SW480 (cell line): Measurements from ENCODE around the gene CD2BP2.
"Not testable (repeated sequence)": the region's sequence is repeated elsewhere in the genome, so short reads cannot be mapped to it uniquely, and the experiment has no call there.

Experiments used
- DNase-seq: peaks from one replicate; pipeline ENCODE4 v3.0.0-alpha.2; 2016; ENCODE audit warnings: low spot score

The CD2BP2 gene

DNA sequence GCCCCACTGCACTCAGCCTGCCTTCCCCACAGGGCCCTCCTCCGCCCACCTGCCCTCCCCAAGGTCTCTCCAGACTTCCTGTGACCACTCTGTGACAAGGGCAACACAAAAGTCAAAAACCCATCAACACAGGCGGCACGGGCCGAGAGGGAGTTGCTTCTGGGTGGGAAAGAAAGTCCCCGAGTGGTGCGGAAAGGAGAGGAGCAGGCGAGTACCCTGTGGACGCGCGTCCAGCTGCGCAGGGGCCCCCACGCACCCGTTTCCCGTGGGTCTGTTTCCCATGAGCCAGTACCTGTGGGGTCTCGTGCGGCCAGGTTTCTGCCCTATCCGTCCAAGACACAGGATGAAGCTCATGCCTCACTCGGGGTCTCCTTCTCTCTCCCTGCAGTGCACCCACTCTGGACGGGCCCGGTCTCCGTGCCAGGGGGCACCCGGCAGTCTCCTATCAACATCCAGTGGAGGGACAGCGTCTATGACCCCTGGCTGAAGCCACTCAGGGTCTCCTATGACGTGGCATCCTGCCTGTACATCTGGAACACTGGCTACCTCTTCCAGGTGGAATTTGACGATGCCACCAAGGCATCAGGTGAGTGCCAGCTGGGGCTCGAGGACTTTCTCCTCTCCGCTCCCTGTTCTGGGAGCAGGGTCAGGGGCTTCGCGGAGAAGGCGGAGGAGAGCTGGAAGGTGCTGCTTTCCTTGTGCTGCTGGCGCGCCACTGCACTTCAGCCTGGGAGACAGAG lies 12.2 kb downstream of the CD2BP2 start:
- DNase-seq = no peak

DNA sequence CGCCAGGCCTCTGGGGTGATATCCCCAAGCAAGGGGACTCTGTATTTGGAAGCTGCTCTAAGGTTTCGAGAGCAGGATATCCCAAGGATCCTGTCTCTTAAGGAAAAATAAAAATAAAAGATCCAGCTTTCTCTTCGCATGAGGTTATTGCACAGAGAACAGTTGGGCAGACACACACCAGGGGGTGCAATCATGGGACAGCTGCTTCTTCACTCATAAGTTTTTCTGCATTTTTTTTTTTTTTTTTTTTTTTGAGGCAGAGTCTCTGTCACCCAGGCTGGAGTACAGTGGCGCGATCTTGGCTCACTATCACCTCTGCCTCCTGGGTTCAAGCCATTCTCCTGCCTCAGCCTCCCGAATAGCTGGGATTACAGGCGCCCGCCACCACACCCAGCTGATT lies 13.1 kb downstream of the CD2BP2 start:
- DNase-seq = not testable (repeated sequence)

DNA sequence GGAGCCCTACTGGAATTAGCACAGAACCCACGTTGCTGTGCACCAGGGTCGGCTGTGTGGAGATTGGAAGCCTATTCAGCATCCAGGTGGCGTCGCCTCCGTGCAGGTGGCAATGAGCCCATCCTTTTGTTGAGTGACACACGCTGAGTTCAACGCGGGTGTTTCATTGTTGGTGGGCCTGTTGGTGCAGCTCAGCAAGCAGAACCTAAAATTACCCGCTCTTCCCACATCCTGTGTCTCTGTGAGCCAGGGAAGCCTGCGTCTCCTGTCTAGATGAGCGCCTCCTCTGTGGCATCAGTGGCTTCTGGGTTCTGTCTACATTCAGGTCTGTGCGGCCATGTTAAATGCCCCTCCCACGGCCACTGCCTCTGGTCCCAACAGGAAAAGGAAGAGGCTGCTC lies 14.5 kb downstream of the CD2BP2 start:
- DNase-seq = no peak

DNA sequence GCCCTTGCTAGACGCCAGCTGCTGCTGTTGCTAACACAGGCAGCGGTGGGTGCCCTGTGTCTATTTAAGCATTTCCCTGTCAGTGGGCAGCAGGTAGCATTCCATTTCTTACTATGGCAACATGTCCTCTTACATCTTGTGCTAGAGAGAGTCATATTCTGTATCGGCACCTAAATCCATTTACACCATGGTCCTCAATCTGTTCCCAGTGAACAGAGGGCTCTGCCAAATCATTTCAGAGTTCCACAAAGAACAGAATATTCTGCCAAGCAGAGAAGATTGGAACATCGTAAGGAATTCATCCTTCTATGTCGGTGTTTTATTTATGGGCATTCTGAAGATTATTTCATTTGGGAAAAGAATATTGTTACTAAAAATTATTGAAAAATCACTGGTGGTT lies 16.4 kb downstream of the CD2BP2 start:
- DNase-seq = not testable (repeated sequence)

DNA sequence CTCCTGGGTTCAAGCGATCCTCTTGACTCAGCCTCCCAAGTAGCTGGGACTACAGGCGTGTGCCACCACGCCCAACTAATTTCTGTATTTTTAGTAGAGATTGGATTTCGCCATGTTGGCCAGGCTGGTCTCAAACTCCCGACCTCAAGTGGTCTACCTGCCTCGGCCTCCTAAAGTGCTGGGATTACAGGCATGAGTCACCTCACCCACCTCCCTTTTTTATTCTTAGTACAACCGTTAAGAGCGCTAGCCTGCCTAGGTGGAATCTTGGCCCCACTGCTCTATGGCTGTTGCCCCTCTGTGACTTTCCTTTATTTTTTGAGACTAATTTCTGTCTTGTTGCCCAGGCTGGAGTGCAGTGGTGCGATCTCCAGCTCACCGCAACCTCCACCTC lies 17.1 kb downstream of the CD2BP2 start:
- DNase-seq = not testable (repeated sequence)

DNA sequence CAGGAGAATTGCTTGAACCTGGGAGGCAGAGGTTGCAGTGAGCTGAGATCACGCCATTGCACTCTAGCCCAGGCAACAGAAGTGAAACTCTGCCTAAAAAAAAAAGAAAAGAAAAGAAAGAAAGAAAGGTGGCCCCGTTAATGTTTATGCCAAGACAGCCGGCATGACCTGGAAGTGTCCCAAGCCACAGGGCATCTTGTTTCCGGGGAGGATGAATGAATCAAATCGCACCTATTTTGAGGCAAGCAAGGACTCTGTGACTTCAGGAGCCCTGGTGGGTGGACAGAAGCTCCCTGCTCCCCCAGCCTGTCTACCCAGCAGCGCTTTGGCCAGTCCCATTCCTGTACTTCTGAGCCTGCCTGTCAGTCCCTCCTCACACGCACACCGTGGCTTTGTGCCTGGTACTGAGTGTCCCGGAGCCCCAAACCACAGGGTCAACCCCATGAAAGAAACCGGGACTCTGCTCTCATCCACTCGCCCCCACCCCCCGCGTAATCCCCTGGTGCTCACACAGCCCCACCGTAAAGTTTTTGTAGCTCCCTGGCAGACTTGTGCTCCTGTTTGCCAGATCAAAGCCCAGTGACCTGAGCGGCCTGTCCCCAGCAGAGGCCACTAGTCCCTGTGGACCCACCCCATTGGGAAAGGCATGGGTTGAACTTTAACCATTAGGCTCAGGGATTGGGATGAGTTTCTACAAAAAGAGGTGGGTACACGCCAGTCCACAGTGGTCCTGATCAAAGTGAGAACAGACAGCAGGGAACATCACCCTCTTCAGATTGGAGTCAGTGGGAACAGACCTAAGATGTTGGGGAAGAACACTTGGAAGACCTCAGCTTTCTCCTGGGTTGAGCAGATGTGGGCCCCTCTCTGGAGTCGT lies 19.3 kb downstream of the CD2BP2 start:
- peak; percentile 52 for DNase-seq

DNA sequence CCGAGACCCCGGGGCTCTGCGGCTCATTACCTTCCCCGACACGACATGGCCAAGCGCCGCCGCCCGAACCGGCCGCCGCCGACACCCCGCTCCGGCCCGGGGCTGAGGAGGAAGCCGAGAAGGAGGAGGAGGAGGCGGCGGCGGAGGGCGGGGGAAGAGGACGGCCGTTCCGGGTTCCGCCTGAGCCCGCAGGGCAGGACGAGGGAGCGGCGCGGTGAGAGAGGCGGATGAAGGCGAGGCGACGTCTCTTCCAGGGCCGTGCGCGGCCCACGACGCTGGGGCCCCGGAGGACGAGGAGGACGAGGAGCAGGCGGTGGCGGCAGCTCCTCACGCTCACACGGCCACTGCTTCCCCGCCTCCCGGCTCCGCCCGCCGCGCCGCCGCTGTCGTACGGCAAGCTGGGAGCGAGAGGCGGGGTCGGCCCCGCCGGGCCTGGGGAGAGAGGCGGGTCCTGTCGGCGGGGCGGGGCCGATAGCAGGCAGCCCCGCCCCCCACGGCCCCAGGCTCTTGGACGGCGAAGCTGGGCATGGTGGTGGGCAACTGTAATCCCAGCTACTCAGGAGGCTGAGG lies 20.0 kb downstream of the CD2BP2 start:
- DNase-seq = peak; percentile 76

DNA sequence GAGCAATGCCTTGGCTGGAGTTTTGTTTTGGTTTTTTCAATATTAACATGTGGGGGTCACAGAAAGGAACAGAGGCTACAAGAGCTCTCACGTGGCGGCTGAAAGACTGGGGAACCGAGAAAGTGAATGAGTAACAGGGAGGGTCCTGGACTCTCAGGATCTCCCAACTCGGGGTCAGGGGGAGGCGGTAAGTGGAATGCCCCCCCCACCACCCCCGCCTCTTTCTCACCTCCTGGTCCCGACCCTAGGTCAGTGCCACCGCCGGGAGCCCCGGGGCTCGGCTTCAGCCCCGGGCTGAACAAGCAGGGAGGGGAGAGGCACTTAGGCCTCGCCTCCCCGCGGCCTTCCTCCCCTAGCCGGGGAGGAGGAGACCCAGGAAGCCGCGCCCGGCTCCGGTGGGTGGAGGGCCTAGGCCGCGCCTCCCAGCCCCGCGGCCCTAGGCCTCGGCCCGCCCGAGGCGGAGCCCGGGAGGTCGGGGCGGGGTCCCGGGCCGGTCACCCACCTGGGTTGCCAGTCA lies 20.6 kb downstream of the CD2BP2 start:
- peak; percentile 57 for DNase-seq

DNA sequence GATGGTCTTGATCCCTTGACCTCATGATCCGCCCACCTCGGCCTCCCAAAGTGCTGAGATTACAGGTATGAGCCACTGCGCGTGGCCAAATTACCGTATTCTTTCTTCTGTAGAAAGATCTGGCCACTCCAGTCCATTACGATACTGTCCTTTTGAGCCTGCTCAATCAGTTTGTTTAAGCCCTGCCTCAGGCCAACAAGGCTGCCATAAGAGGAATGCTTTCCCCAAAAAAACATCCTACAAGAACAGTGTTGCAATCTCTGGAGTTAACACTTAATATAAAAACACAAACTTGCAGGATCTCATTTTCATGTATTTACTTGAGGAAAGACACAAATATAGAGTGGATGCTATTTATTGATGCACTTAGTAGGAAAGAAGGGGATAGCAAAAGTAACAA lies 30.9 kb downstream of the CD2BP2 start:
- DNase-seq = not testable (repeated sequence)

DNA sequence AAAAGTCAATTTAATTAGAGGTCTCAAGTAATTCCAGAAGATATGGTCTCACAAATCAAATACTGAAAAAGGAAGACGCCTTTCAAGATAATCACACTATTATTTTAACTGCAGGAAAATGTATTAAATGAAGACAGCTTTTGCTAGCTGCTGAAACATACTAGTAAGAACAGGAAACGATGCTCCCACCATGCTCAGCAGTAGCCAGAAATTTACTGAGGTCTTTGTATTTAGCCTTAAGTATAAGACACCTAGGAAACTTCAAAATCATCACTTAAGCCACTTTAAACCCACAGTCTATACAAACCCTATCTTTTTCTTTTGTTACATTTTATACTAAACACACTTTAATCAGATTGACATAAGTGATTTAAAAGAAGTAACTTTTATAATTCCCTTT lies 36.5 kb downstream of the CD2BP2 start:
- DNase-seq = not testable (repeated sequence)

DNA sequence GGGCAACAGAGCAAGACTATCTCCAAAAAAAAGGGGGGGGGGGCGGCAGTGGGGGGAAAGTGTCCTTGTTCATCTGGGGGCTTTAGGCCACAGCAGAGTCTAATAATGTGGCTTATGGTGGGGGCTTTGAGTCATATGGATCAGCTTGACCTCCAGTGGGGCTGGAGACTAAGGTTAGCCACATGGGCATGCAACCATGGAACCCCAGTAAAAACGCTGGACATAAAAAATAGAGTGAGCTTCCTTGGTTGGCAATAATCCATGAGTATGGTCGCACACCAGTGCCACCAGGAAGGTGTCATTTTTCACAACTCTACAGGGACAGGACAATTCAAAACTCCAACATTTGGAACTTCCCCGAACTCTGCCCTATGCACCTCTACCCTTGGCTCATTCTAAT lies 44.2 kb downstream of the CD2BP2 start:
- DNase-seq = not testable (repeated sequence)

DNA sequence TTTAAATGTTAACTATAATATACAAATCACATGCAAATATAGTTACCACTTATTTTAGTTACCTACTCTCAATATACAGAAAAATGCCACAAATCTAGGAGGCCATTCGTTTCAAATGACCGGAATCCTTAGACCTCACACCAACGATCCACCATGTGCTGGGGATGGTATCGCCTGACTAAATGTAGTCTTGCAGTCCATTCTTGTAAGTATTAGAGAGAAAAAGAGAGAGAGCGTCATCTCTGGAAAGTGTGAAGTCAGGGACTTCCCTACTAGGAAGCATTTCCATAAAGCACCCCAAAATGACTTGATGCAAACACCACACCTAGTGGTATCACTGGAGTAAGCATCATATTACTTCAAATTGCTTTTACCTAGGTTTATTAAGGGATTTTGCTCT lies 45.9 kb downstream of the CD2BP2 start:
- not testable (repeated sequence) for DNase-seq
